ENCODE data around the gene MAP3K9.
A peak's percentile ranks its signal among the peaks of the same experiment; 100 is the strongest.

The MAP3K9 gene

GRCh38 chr14:70807898-70808415 is 1.4 kb downstream of the MAP3K9 start:
- Mint-ChIP-seq H3K27me3 (ENCODE audit: low read depth, poor library complexity) (peaks cover 2% of the 10 kb centered on the region), H3K9me3 (no peaks in the 10 kb centered on the region), H3K27ac (no peak overlapping the region), H3K4me1 (peaks cover 12% of the 10 kb centered on the region), H3K4me3 (peak overlapping the region; percentile 83), H3K36me3 (ENCODE audit: low read depth) (no peaks in the 10 kb centered on the region)
- DNase-seq = peak; percentile 43
- TF ChIP-seq CTCF (IDR thresholded peaks at IDR 0.05) = no peak

GRCh38 chr14:70804556-70805162 is 4.7 kb downstream of the MAP3K9 start:
- TF ChIP-seq CTCF (IDR thresholded peaks at IDR 0.05) = no peak
- Mint-ChIP-seq H3K36me3 (ENCODE audit: low read depth) (peaks cover 14% of the 10 kb centered on the region), H3K27ac (no peak overlapping the region), H3K27me3 (ENCODE audit: low read depth, poor library complexity) (peaks cover 3% of the 10 kb centered on the region), H3K4me3 (no peak overlapping the region), H3K4me1 (peaks cover 12% of the 10 kb centered on the region), H3K9me3 (no peaks in the 10 kb centered on the region)
- no peak for DNase-seq

GRCh38 chr14:70803321-70804310 is 5.7 kb downstream of the MAP3K9 start:
- Mint-ChIP-seq H3K27me3 (ENCODE audit: low read depth, poor library complexity) (peaks cover 3% of the 10 kb centered on the region), H3K36me3 (ENCODE audit: low read depth) (peaks cover 18% of the 10 kb centered on the region), H3K4me1 (peaks cover 12% of the 10 kb centered on the region), H3K4me3 (no peak overlapping the region), H3K27ac (no peak overlapping the region), H3K9me3 (no peaks in the 10 kb centered on the region)
- DNase-seq = no peak
- no peak for TF ChIP-seq CTCF (IDR thresholded peaks at IDR 0.05)

- Mint-ChIP-seq H3K4me1 (peaks cover 5% of the 10 kb centered on the region), H3K27ac (no peak overlapping the region), H3K4me3 (no peak overlapping the region), H3K9me3 (no peaks in the 10 kb centered on the region), H3K36me3 (ENCODE audit: low read depth) (peaks cover 23% of the 10 kb centered on the region), H3K27me3 (ENCODE audit: low read depth, poor library complexity) (peaks cover 3% of the 10 kb centered on the region)
- no peak for DNase-seq
- no peak for TF ChIP-seq CTCF (IDR thresholded peaks at IDR 0.05)
Observed at GRCh38 chr14:70802379-70802778, 6.9 kb downstream of the MAP3K9 start.

- TF ChIP-seq CTCF (IDR thresholded peaks at IDR 0.05) = no peak
Observed at GRCh38 chr14:70801836-70802235, 7.5 kb downstream of the MAP3K9 start.

More at GRCh38 chr14:70801836-70802235, 7.5 kb downstream of the MAP3K9 start:
- no peaks in the 10 kb centered on the region for H3K9me3 Mint-ChIP-seq
- peaks cover 3% of the 10 kb centered on the region for H3K27me3 Mint-ChIP-seq (ENCODE audit: low read depth, poor library complexity)
- H3K4me1 Mint-ChIP-seq = peaks cover 2% of the 10 kb centered on the region
- H3K27ac Mint-ChIP-seq = no peak overlapping the region
- no peak for DNase-seq
- peaks cover 27% of the 10 kb centered on the region for H3K36me3 Mint-ChIP-seq (ENCODE audit: low read depth)
- H3K4me3 Mint-ChIP-seq = no peak overlapping the region

Data from nephron progenitor cell (in vitro differentiated cells).